ENCODE data around the gene THAP7. TPM values are rescaled to one million over a fixed set of nuclear protein-coding genes. Genes with fewer than 3 reads are reported as not detected.
A peak's percentile ranks its signal among the peaks of the same experiment; 100 is the strongest.

The THAP7 gene
- total and polyA plus RNA-seq, 2 donors (not counting 3 experiments of a cell fraction or from before 2014, with no cell fraction given), result 13.5 to 24.4 TPM

- BruUV-seq (replicated peaks), result no TSS peak
- H3K36me3 ChIP-seq (ENCODE audit: control insufficient read depth in 2 of 2, extremely low read depth in 1 of 2, insufficient read depth in 2 of 2, low read length in 2 of 2), result peaks cover 5 to 8% of the 10 kb centered on the region in 2 experiments
- DNase-seq (ENCODE audit: low read depth, low spot score), result no peak
- H3K9me3 ChIP-seq (replicated peaks; ENCODE audit: control insufficient read depth, insufficient read depth, low read length), result no peaks in the 10 kb centered on the region
- TF ChIP-seq JUN (IDR thresholded peaks at IDR 0.05; ENCODE audit: borderline replicate concordance, insufficient read depth, insufficient read length, low read depth) (no peak), EZH2 (IDR thresholded peaks at IDR 0.05; ENCODE audit: borderline replicate concordance, low read depth, low read length, severe bottlenecking) (peak; percentile 53)
- H3K4me3 ChIP-seq (replicated peaks in 1 of 3; ENCODE audit: insufficient read depth in 1 of 3, low read depth in 1 of 3, low read length in 3 of 3), result peak overlapping the region; percentile 7 to 45 (median 24)
- no peak overlapping the region for H3K27ac ChIP-seq (ENCODE audit: insufficient read depth, low read depth, low read length)
- POLR2A ChIA-PET, result interaction anchor here (1.1 kb wide), 1 partner anchor 71 kb away, joined by 4 read pairs; no protein-coding TSS in a partner anchor
- H3K79me2 ChIP-seq (ENCODE audit: control insufficient read depth, insufficient read depth, low read length), result peaks cover 1% of the 10 kb centered on the region
- H3K4me1 ChIP-seq (ENCODE audit: control insufficient read depth, extremely low read depth, insufficient read depth, low read length), result peaks cover 10% of the 10 kb centered on the region
- H3K9ac ChIP-seq (replicated peaks; ENCODE audit: extremely low read depth, insufficient read depth, low read length), result peak overlapping the region; percentile 1
- no peaks in the 10 kb centered on the region for H4K20me1 ChIP-seq (replicated peaks; ENCODE audit: control insufficient read depth, extremely low read depth, insufficient read depth, low read length)
- peak overlapping the region; percentile 79 for H2AFZ ChIP-seq (ENCODE audit: low read depth, low read length)
- dilution Hi-C loops (cut with MboI; ENCODE audit: extremely low pct_ligation_motif_present, low sequenced_read_pairs), result no loop called here
- H3K4me2 ChIP-seq (ENCODE audit: insufficient read depth, low read length), result peak overlapping the region; percentile 61
- H3K9me1 ChIP-seq (replicated peaks; ENCODE audit: control insufficient read depth, extremely low read depth, insufficient read depth, low read length), result no peaks in the 10 kb centered on the region
- CTCF ChIA-PET, result interaction anchor here (0.8 to 4.5 kb wide), 6 partner anchors 11 to 72 kb away, joined by 3 to 27 read pairs (median 6); partner anchors contain the start of genes AIFM3, CRKL and LZTR1
- no peak for FAIRE-seq
- intact Hi-C loops (cut with micrococcal nuclease), result loop anchor here (2.0 kb wide), 1 partner anchor 72 kb away; no protein-coding TSS in a partner anchor
- peaks cover 0 to 5% of the 10 kb centered on the region in 2 experiments for H3K27me3 ChIP-seq (ENCODE audit: control insufficient read depth in 2 of 2, insufficient read depth in 2 of 2, low read length in 2 of 2)
These were observed 44.7 kb downstream of the THAP7 start for GRCh38 chr22:20957102-20957682.

GRCh38 chr22:20956258-20957101 lies 45.4 kb downstream of the THAP7 start:
- peaks cover 5 to 12% of the 10 kb centered on the region in 2 experiments for H3K36me3 ChIP-seq (ENCODE audit: control insufficient read depth in 2 of 2, extremely low read depth in 1 of 2, insufficient read depth in 2 of 2, low read length in 2 of 2)
- no TSS peak for BruUV-seq (replicated peaks)
- TF ChIP-seq POLR2AphosphoS5 (IDR thresholded peaks at IDR 0.05; ENCODE audit: insufficient read depth, low read depth, low read length) (no peak), CTCF (IDR thresholded peaks at IDR 0.05; ENCODE audit: extremely low read depth in 1 of 2, insufficient read depth in 1 of 2, low read depth in 1 of 2, low read length in 2 of 2) (no peak), EZH2 (IDR thresholded peaks at IDR 0.05; ENCODE audit: borderline replicate concordance, low read depth, low read length, severe bottlenecking) (no peak), MYC (IDR thresholded peaks at IDR 0.05; ENCODE audit: low read depth, low read length) (no peak), JUN (IDR thresholded peaks at IDR 0.05; ENCODE audit: borderline replicate concordance, insufficient read depth, insufficient read length, low read depth) (no peak), FOS (IDR thresholded peaks at IDR 0.05; ENCODE audit: borderline replicate concordance, insufficient read depth, low read length) (no peak), POLR2A (IDR thresholded peaks at IDR 0.05; ENCODE audit: low read depth, low read length) (no peak), MAX (IDR thresholded peaks at IDR 0.05; ENCODE audit: insufficient read depth, insufficient read length) (no peak), GATA2 (IDR thresholded peaks at IDR 0.05; ENCODE audit: insufficient read depth, insufficient read length, low read depth, low read length) (no peak)
- intact Hi-C loops (cut with micrococcal nuclease) (loop anchor here (2.0 kb wide), 1 partner anchor 72 kb away; no protein-coding TSS in a partner anchor), dilution Hi-C loops (cut with MboI; ENCODE audit: extremely low pct_ligation_motif_present, low sequenced_read_pairs) (no loop called here)
- no peak overlapping the region for H3K9ac ChIP-seq (replicated peaks; ENCODE audit: extremely low read depth, insufficient read depth, low read length)
- peaks cover 5% of the 10 kb centered on the region for H3K79me2 ChIP-seq (ENCODE audit: control insufficient read depth, insufficient read depth, low read length)
- ChIA-PET POLR2A (interaction anchor here (1.1 kb wide), 1 partner anchor 70 kb away, joined by 4 read pairs; no protein-coding TSS in a partner anchor), CTCF (interaction anchor here (0.8 to 4.1 kb wide), 4 partner anchors 11 to 71 kb away, joined by 3 to 27 read pairs (median 6); partner anchors contain the start of gene AIFM3)
- peak overlapping the region in 1 of 3 experiments; percentile 45 for H3K4me3 ChIP-seq (replicated peaks in 1 of 3; ENCODE audit: insufficient read depth in 1 of 3, low read depth in 1 of 3, low read length in 3 of 3)
- H3K9me1 ChIP-seq (replicated peaks; ENCODE audit: control insufficient read depth, extremely low read depth, insufficient read depth, low read length), result no peaks in the 10 kb centered on the region
- H2AFZ ChIP-seq (ENCODE audit: low read depth, low read length), result no peak overlapping the region
- no peak for DNase-seq (ENCODE audit: low read depth, low spot score)
- no peaks in the 10 kb centered on the region for H4K20me1 ChIP-seq (replicated peaks; ENCODE audit: control insufficient read depth, extremely low read depth, insufficient read depth, low read length)
- no peaks in the 10 kb centered on the region for H3K9me3 ChIP-seq (replicated peaks; ENCODE audit: control insufficient read depth, insufficient read depth, low read length)
- H3K27ac ChIP-seq (ENCODE audit: insufficient read depth, low read depth, low read length), result no peak overlapping the region
- H3K27me3 ChIP-seq (ENCODE audit: control insufficient read depth in 2 of 2, insufficient read depth in 2 of 2, low read length in 2 of 2), result peaks cover 0 to 5% of the 10 kb centered on the region in 2 experiments
- H3K4me2 ChIP-seq (ENCODE audit: insufficient read depth, low read length), result peak overlapping the region; percentile 61
- FAIRE-seq, result peak; percentile 50
- H3K4me1 ChIP-seq (ENCODE audit: control insufficient read depth, extremely low read depth, insufficient read depth, low read length), result peaks cover 10% of the 10 kb centered on the region

Data from endothelial cell of umbilical vein (primary cell).